OCI-LY7 (cell line): Measurements from ENCODE around the gene ZGPAT.
A peak's percentile ranks its signal among the peaks of the same experiment; 100 is the strongest.

Experiments used
- EZH2phosphoT487 ChIP-seq: fragments of 200-600 bp; sonication (generic); IDR thresholded peaks from 2 replicates; pipeline ENCODE4 v1.6.1; 2018; ENCODE audit warnings: low read depth, borderline replicate concordance, mild to moderate bottlenecking, mixed run types, antibody characterized with exemption, low read length, moderate library complexity, mixed read lengths
- TF ChIP-seq, protein P1 (sequence below): fragments of 200-600 bp; sonication (generic); conservative IDR thresholded peaks from 2 replicates; pipeline ENCODE4 v1.5.1; 2014; ENCODE audit warnings: mild to moderate bottlenecking, antibody characterized with exemption, low read length, moderate library complexity, mixed read lengths

DNA sequence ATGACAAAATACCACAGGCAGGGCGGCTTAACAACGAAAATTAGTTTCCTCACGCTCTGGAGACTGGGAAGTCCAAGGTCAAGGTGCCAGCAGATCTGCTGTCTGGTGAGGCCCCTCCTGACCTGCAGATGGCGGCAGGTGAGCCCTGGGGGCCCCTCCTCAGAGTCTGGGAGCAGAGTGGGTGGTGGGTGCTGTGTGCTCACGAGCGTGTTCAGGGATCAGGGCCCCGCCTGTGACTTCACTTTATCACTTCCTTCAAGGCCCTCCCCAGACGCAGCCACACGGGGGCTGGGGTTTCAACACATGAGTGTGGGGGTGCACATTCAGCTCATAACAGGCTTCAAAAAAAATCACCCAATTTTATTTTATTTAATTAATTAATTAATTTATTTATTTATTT, 71.0 kb downstream of the ZGPAT start:
- TF ChIP-seq, protein P1, sequence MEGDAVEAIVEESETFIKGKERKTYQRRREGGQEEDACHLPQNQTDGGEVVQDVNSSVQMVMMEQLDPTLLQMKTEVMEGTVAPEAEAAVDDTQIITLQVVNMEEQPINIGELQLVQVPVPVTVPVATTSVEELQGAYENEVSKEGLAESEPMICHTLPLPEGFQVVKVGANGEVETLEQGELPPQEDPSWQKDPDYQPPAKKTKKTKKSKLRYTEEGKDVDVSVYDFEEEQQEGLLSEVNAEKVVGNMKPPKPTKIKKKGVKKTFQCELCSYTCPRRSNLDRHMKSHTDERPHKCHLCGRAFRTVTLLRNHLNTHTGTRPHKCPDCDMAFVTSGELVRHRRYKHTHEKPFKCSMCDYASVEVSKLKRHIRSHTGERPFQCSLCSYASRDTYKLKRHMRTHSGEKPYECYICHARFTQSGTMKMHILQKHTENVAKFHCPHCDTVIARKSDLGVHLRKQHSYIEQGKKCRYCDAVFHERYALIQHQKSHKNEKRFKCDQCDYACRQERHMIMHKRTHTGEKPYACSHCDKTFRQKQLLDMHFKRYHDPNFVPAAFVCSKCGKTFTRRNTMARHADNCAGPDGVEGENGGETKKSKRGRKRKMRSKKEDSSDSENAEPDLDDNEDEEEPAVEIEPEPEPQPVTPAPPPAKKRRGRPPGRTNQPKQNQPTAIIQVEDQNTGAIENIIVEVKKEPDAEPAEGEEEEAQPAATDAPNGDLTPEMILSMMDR: peak; percentile 34; the same call in 1 of the 2 replicates
- TF ChIP-seq EZH2phosphoT487: no peak
